Ascending aorta (tissue), 2 donors: ENCODE results near the gene F11R. TPM values are rescaled to one million over a fixed set of nuclear protein-coding genes. Genes with fewer than 3 reads are reported as not detected.

Experiments
- DNase-seq, 2 donors: peaks; one replicate each; pipeline ENCODE4 v3.0.0-alpha.2; 2019; ENCODE audit warnings: low spot score in 2 of 2
- H3K27ac ChIP-seq, 2 donors: fragments of 200-600 bp; sonication (generic); one replicate each; pipeline ENCODE4 v1.5.1; 2016 to 2017; ENCODE audit warnings: mild to moderate bottlenecking in 1 of 2
- H3K27me3 ChIP-seq: fragments of 200-600 bp; sonication (generic); one replicate; pipeline ENCODE4 v1.5.1; 2017
- H3K36me3 ChIP-seq, 2 donors: fragments of 200-600 bp; sonication (generic); one replicate each; pipeline ENCODE4 v1.5.1; 2016
- H3K4me1 ChIP-seq, 2 donors: fragments of 200-600 bp; sonication (generic); one replicate each; pipeline ENCODE4 v1.5.1; 2016 to 2017; ENCODE audit warnings: mild to moderate bottlenecking in 1 of 2
- H3K4me3 ChIP-seq, 2 donors: fragments of 200-600 bp; sonication (generic); one replicate each; pipeline ENCODE4 v1.5.1; 2016 to 2017; ENCODE audit warnings: mild to moderate bottlenecking in 1 of 2
- H3K9me3 ChIP-seq, 2 donors: fragments of 200-600 bp; sonication (generic); one replicate each; pipeline ENCODE4 v1.5.1; 2016
- intact Hi-C: fragments of 100-400 bp; cut with DNase I; formaldehyde crosslinking; loops from one replicate; pipeline ENCODE4 v1.15.1; 2023
- total RNA-seq: library from RNA; depleted of rRNA; stranded (reverse); fragments of >200 nt; gene quantifications from one replicate; pipeline ENCODE4 v1.1.0, GENCODE V29; 2016
- TF ChIP-seq, protein P1 (sequence below), 3 experiments: fragments of 200-600 bp in 2 of 3; fragments of 450-650 bp in 1 of 3; sonication (generic) in 2 of 3; IDR thresholded peaks; one replicate each; pipeline ENCODE4 v1.5.1; 2016 to 2019; ENCODE audit warnings: antibody characterized with exemption in 3 of 3, mild to moderate bottlenecking in 1 of 3, moderate library complexity in 1 of 3

The F11R gene
- total RNA-seq, 1 donor from 2014 or later, result 19.9 TPM

DNA sequence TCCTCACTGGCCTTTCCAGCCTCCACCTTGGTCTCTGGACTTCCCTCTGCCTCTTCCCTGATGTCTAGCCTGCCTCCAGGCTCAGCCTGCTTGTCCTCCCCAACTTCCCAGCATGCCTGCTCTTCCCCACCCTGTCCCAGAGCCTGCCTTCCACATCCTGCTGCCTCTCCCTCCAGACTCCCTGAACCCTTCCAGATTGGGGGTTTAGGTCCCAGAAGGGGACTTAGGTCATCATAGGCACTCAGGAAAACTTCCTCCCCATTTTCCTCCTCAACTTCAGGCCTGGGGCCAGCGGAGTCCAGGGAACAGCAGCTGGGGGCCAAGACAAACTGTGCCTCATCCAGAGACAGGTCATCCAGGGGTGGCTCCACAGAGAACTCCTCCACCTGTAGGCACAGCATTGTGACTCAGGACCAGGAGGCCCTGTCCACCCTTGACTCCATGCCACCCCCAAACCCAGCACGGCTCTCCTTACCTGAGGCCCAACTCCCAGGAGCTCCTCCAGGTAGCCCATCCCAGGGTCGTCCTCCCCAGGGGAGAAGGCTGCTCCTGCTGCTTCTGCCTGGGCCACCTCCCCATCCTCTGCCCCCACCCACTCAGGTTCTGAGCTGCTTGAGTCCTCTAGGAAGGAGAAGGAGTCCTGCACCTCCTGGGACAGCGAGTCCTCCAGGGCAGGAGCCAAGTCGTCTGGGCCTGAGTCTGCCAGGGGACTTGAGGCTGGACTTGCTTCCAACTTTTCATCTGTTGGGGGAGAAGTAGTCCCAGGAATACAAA is 28.2 kb upstream of the F11R start:
- intact Hi-C loops, result loop anchor here (5.0 to 10.0 kb wide), 4 partner anchors 68 to 346 kb away; partner anchors contain the start of genes NDUFS2, NIT1, PFDN2 and PPOX
- DNase-seq, result no peak
- Histone ChIP-seq H3K9me3 (no peaks in the 10 kb centered on the region), H3K36me3 (no peaks in the 10 kb centered on the region), H3K27ac (no peak overlapping the region), H3K27me3 (no peaks in the 10 kb centered on the region), H3K4me1 (peaks cover 5 to 7% of the 10 kb centered on the region in 2 donors), H3K4me3 (no peak overlapping the region)
- TF ChIP-seq, protein P1, sequence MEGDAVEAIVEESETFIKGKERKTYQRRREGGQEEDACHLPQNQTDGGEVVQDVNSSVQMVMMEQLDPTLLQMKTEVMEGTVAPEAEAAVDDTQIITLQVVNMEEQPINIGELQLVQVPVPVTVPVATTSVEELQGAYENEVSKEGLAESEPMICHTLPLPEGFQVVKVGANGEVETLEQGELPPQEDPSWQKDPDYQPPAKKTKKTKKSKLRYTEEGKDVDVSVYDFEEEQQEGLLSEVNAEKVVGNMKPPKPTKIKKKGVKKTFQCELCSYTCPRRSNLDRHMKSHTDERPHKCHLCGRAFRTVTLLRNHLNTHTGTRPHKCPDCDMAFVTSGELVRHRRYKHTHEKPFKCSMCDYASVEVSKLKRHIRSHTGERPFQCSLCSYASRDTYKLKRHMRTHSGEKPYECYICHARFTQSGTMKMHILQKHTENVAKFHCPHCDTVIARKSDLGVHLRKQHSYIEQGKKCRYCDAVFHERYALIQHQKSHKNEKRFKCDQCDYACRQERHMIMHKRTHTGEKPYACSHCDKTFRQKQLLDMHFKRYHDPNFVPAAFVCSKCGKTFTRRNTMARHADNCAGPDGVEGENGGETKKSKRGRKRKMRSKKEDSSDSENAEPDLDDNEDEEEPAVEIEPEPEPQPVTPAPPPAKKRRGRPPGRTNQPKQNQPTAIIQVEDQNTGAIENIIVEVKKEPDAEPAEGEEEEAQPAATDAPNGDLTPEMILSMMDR (IDR thresholded peaks at IDR 0.05), result no peak

- TF ChIP-seq, protein P1 (IDR thresholded peaks at IDR 0.05), result no peak
- Histone ChIP-seq H3K27ac (peak overlapping the region in 1 of 2 donors; percentile 24), H3K36me3 (peaks cover 2% of the 10 kb centered on the region in 2 donors), H3K9me3 (no peaks in the 10 kb centered on the region), H3K4me3 (no peak overlapping the region), H3K4me1 (peaks cover 6 to 13% of the 10 kb centered on the region in 2 donors), H3K27me3 (no peaks in the 10 kb centered on the region)
- no peak for DNase-seq
- intact Hi-C loops, result loop anchor here (5.0 to 10.0 kb wide), 4 partner anchors 70 to 347 kb away; partner anchors contain the start of genes NDUFS2, NIT1, PFDN2 and PPOX
Observed at GRCh38 chr1:161047436-161048420, 26.8 kb upstream of the F11R start.

DNA sequence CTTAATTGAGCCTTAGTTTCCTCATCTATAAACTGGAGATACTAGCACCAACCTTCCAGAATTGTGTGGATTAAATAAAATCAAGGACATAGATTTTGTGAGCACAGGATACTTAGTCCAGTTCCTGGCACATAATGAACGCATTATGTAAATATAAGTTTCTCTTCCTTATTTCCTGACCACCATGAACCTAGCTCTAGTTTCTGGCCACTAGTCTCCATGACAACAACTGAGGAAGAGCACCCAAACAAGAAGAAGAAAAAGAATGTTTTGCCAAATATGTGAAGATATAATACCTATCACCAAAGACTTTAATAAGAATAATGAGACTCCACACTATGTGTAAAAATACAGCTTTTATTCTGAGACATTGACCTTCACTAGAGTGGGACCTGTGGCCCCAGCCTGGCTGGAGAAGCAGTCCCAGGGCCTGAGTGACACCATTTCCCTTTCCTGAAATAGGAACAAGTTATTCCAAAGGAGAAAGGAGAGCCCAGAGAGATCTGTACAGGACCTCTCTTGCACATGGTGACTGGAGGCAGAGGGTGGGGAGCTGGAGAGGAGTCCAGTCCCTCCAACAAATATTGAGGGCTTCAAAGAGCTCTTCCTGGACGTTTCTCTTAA is 25.8 kb upstream of the F11R start:
- DNase-seq, result no peak
- Histone ChIP-seq H3K27ac (peak overlapping the region; percentile 93 to 96), H3K27me3 (no peaks in the 10 kb centered on the region), H3K36me3 (peaks cover 12% of the 10 kb centered on the region in 2 donors), H3K4me3 (peak overlapping the region; percentile 63 to 95), H3K9me3 (no peaks in the 10 kb centered on the region), H3K4me1 (peaks cover 6 to 13% of the 10 kb centered on the region in 2 donors)
- intact Hi-C loops, result loop anchor here (1.0 to 10.0 kb wide), 5 partner anchors 51 to 348 kb away; partner anchors contain the start of genes NDUFS2, NIT1, PFDN2 and PPOX
- TF ChIP-seq, protein P1 (IDR thresholded peaks at IDR 0.05), result no peak

- TF ChIP-seq, protein P1 (IDR thresholded peaks at IDR 0.05), result no peak
- peak within 1 kb of the TSS; percentile 93 to 96 for H3K27ac ChIP-seq
- intact Hi-C loops, result loop anchor here (1.0 to 10.0 kb wide), 5 partner anchors 51 to 349 kb away; partner anchors contain the start of genes NDUFS2, NIT1, PFDN2 and PPOX
- H3K4me1 ChIP-seq, result peaks cover 6 to 13% of the 10 kb centered on the region in 2 donors
- H3K27me3 ChIP-seq, result no peaks in the 10 kb centered on the region
- no peaks in the 10 kb centered on the region for H3K9me3 ChIP-seq
- peaks cover 20% of the 10 kb centered on the region in 2 donors for H3K36me3 ChIP-seq
- peak; percentile 79 to 97 for DNase-seq
- H3K4me3 ChIP-seq, result peak within 1 kb of the TSS; percentile 63 to 95
Observed at GRCh38 chr1:161045736-161046604, 25.0 kb upstream of the F11R start, which contains the start of gene USF1. USF1 (minus strand) TSS chr1:161045977; CDS start chr1:161043275, 2,702 bp downstream.
